Measurements from ENCODE around the gene FTCD. TPM values are rescaled to one million over a fixed set of nuclear protein-coding genes. Genes with fewer than 3 reads are reported as not detected.

FTCD gene
- total RNA-seq, 1 donor = 0.10 TPM

DNA sequence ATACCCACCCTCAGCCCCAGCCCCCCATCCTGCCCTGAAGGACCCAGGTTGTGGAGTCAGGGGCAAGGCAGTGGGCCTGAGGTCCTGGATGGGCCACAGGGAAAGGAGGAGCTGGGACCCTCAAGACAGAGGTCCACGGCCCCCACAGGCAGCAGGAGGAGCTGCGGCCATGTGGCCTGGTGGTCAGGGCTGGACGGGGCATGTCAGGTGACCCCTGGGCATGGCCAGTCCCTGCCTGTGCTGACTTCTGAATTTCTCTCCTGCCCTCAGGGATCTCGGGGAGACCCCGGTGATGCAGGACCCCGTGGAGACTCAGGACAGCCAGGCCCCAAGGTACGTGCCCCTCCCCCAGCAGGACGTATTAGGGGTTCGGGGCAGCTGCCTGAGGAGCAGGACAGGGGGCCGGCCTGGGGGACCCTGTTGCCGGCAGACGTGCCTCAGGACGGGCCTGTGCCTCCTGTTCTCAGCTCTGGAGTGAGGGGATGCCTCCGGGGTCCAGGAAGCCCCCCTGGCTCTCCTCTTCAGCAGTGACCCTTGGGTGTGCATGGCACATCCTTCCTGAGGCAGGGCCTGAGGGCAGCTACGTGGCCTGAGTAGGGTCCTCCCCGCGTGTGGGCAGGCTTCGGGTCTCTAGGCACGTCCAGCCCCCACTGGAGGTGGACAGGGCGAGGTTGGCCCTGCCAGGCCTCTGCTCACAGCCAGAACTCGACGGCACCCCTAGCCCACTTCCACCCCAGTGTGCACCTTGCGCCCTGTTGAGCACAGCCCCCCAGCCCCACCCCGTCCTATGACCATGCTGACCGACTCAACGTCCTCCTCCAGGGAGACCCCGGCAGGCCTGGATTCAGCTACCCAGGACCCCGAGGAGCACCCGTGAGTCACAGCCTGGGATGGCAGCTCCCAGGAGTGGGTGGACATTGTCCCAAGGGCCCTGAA, 33.8 kb downstream of the FTCD start:
- no peaks in the 10 kb centered on the region for H3K4me1 ChIP-seq (ENCODE audit: insufficient read depth, low read length)
- no peak overlapping the region for H3K4me3 ChIP-seq (ENCODE audit: low read length)
- no peaks in the 10 kb centered on the region for H3K27me3 ChIP-seq (ENCODE audit: insufficient read depth, low read length)
- H3K9me3 ChIP-seq (ENCODE audit: low read depth, low read length) = no peaks in the 10 kb centered on the region

DNA sequence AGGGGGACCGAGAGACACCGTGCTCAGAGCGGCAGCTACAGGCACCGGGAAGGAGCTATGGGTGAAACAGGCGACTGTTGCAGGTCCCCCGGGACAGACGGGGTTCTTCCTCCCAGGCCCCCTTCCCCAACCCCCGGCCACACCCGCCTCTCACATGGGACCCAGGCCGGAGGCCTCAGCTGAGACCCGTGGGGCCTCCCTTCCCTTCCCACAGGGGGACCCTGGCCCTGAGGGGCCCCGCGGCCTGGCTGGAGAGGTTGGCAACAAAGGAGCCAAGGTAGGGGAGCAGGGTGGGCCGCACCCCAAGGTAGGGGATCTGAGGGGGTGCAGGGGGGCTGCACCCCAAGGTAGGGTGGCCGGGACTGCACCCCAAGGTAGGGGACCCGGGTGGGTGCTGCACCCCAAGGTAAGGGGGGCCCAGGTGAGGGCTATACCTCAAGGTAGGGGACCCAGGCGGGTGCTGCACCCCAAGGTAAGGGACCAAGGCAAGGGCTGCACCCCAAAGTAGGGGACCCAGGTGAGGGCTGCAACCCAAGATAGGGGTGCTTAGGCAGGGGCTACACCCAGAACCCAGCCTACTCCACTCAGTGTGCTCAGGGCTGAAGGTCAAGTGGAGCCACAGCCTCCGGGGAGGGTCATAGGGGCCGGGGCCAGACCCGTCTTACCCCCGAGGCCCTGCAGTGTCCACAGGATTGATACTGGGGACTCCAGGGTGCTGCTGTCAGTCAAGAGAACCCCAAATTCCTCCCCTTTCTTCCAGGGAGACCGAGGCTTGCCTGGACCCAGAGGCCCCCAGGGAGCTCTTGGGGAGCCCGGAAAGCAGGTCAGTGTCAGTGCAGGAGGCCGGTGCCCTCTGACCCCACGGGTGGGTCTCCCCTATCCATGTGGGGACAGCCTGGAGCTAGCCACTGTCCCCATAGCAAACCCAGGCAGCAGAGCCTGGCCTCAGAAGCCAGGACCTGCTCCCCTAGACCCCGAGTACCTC, 34.8 kb downstream of the FTCD start:
- H3K4me1 ChIP-seq (ENCODE audit: insufficient read depth, low read length) = no peaks in the 10 kb centered on the region
- H3K4me3 ChIP-seq (ENCODE audit: low read length) = no peak overlapping the region
- H3K27me3 ChIP-seq (ENCODE audit: insufficient read depth, low read length) = no peaks in the 10 kb centered on the region
- H3K9me3 ChIP-seq (ENCODE audit: low read depth, low read length) = no peaks in the 10 kb centered on the region

DNA sequence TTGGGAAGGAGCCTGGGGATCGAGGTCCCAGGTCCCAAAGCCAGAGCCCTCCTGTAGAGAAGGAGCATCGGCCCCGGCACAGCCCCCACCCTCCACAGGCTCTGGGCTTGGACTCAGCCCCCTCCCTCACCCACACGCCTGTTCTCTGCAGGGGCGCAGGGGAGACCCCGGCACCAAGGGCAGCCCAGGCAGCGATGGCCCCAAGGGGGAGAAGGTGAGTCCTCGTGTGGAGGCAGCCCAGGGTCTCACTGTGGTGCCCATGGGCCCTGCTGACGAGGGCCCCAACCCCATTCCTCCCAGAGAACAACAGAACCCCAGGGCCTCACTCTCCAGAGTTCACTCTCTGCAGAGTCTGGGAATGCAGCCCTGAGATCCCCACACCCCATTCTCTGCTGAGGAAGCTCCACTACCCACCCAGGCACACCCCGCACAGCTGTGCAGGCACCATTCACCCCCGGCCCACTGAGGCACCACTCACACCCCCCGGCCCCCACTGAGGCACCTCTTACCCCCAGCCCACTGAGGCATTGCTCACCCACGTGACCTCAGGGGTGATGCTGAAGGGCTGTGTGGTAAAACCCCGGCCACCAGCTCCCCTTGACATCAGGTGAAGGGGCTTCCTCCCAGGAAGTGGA, 35.6 kb downstream of the FTCD start:
- Histone ChIP-seq H3K4me3 (ENCODE audit: low read length) (no peak overlapping the region), H3K27me3 (ENCODE audit: insufficient read depth, low read length) (no peaks in the 10 kb centered on the region)

DNA sequence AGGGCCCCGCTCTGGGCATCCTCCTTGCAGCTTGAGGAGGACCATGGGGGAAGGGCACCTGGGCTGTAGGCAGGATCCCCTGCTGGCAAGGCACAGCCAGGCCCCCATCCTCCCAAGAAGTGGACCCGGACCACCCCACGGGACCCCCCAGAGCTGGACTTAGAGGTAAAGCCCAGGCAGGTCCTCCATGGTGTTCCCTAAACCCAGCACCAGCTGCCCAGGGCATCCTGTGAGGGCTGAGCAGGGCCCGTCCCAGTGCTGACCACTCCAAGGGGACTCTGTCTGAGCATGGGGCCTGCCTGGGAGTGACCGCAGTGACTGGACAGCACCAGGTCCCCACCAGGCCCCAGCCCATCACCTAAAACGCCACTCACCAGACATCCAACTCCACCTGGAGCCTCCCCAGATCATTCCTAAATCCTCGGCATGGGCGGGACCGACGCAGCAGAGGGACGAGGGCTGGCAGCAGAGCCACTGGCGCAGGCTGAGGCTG, 36.2 kb downstream of the FTCD start:
- no peaks in the 10 kb centered on the region for H3K9me3 ChIP-seq (ENCODE audit: low read depth, low read length)
- no peaks in the 10 kb centered on the region for H3K27me3 ChIP-seq (ENCODE audit: insufficient read depth, low read length)
- H3K4me1 ChIP-seq (ENCODE audit: insufficient read depth, low read length) = no peaks in the 10 kb centered on the region
- H3K4me3 ChIP-seq (ENCODE audit: low read length) = no peak overlapping the region

More for the DNA sequence above, 35.6 kb downstream of the FTCD start:
- Histone ChIP-seq H3K4me1 (ENCODE audit: insufficient read depth, low read length) (no peaks in the 10 kb centered on the region), H3K9me3 (ENCODE audit: low read depth, low read length) (no peaks in the 10 kb centered on the region)

DNA sequence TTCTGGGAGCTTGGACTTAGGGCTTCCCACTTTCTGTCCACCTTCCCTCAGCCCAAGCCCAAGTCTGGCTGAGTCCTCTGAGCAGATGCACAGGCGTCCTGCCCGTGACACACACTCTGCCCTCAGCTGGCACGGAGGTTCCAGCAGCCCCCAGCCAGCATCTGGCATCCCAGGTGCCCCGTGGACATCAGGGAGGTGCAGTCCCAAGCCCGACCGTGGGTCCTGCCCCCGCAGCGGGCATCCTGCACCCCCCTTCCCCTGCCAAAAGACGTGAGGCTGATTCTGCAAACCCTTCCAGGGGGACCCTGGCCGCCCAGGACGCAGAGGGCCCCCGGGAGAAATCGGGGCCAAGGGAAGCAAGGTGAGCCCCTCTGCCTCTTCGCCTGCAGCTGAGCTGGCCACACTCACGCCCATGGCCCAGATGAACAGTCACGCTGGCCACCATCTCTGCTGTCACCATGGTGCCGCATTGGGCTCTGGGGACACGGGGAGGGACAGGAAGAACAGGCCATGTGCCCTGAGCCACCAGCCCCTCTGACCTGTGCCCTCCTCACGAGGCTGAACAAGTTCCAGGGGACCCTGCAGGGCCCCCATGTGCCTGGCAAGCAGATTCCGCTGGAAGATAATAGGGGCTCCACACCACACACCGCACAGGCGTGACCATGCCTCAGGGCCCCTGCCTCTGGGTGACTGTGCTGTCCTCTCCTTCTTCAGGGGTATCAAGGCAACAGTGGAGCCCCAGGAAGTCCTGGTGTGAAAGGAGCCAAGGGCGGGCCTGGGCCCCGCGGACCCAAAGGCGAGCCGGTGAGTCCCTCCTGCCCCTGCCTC, 36.8 kb downstream of the FTCD start:
- H3K4me1 ChIP-seq (ENCODE audit: insufficient read depth, low read length) = no peaks in the 10 kb centered on the region
- no peaks in the 10 kb centered on the region for H3K9me3 ChIP-seq (ENCODE audit: low read depth, low read length)
- no peak overlapping the region for H3K4me3 ChIP-seq (ENCODE audit: low read length)
- H3K27me3 ChIP-seq (ENCODE audit: insufficient read depth, low read length) = no peaks in the 10 kb centered on the region

DNA sequence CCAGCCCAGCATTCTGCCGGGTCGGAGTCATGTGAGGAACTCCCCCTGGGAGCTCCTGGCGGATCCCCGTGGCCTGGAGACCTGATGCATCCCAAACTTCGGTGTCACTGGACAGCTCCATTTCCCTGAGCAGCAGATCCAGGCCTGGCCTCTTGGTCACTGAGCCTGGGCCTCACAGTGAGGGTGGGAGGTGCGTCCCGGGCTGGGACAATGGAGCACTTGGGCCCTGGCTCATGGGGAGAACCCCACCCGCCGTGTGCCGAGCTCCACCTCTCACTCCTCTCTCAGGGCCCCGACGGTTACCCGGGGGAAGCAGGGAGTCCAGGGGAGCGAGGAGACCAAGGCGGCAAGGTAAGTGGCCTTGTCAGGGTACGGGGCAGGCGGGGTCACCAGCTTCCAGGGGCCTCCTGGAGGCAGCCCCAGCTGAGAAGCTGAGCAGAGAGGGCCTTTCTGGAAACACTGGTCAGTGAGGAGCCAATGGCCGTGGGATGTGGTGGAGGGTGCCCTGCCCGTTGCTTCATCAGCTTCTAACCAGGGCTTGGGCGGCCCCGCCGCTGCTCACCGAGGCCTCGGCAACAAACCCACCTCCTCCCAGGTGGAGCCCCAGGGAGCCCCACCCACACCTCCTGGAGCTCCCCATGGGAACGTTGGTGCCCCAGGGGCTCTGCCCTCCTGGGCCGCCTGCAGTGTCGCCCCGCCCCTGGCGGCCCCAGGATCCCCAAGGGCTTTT, 37.6 kb downstream of the FTCD start:
- H3K4me1 ChIP-seq (ENCODE audit: insufficient read depth, low read length) = no peaks in the 10 kb centered on the region
- no peaks in the 10 kb centered on the region for H3K27me3 ChIP-seq (ENCODE audit: insufficient read depth, low read length)
- no peaks in the 10 kb centered on the region for H3K9me3 ChIP-seq (ENCODE audit: low read depth, low read length)
- no peak overlapping the region for H3K4me3 ChIP-seq (ENCODE audit: low read length)

DNA sequence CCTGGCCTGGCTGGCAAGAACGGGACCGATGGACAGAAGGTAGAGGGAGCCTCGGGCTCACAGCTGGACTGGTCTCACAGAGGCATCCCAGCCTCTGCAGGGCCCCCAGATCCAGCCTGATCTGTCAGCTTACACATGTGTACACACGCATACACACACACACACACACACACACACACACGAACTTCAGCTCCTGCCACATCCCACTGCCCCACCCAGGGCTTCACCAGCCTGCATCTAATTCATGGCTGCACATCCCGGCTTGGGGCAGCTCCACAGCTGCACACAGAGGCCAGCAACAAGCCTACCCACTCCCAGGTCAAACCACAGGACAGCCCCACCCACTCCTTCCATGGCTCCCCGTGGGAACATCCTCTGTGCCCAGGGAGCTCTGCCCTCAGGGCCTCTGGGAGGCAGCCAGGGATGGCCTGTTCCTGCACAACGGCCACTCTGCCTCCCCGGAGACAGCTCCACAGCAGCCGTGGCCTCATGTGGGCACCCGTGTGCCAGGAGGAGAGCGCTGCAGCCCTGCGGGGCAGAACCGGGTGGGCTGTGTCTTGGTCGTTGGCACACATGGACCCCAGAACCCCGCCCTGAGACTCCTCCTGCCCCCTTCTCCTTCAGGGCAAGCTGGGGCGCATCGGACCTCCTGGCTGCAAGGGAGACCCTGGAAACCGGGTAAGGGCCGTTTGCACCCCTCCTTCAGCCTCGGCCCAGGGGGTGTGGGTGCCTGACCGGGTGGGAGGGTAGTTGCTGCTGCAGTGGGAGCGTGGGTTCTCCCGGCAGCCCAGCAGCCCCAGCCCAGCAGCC, 38.4 kb downstream of the FTCD start:
- H3K4me3 ChIP-seq (ENCODE audit: low read length) = no peak overlapping the region
- H3K4me1 ChIP-seq (ENCODE audit: insufficient read depth, low read length) = no peaks in the 10 kb centered on the region
- H3K9me3 ChIP-seq (ENCODE audit: low read depth, low read length) = no peaks in the 10 kb centered on the region
- no peaks in the 10 kb centered on the region for H3K27me3 ChIP-seq (ENCODE audit: insufficient read depth, low read length)

DNA sequence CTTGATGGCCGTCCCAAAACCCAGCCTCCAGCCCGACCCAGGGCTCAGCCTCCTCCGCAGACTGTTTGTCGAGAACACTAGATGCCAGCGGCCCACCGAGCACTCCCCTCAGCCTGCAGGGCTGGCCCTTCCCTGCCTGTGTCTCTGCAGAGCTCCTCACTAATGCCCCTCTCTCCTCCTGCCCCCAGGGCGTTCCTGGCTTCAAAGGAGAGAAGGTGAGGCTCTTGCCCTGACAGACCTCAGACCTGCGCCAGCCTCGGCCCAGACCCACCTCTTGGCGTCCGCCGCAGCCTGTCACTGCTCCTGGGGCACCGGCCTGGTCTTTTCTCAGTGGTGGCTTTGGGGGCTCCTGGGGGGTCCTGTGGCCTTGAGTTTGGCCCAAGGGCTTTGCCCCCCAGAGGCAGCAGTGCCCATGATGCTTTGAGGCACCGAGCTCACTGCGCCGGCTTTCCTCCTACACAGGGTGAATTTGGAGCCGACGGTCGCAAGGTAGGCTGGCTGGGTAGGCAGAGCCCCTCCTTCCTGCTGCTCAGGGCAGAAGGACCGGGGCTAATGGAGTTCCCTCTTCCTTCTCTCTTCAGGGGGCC, 39.1 kb downstream of the FTCD start:
- Histone ChIP-seq H3K4me1 (ENCODE audit: insufficient read depth, low read length) (no peaks in the 10 kb centered on the region), H3K4me3 (ENCODE audit: low read length) (no peak overlapping the region), H3K27me3 (ENCODE audit: insufficient read depth, low read length) (no peaks in the 10 kb centered on the region), H3K9me3 (ENCODE audit: low read depth, low read length) (no peaks in the 10 kb centered on the region)

DNA sequence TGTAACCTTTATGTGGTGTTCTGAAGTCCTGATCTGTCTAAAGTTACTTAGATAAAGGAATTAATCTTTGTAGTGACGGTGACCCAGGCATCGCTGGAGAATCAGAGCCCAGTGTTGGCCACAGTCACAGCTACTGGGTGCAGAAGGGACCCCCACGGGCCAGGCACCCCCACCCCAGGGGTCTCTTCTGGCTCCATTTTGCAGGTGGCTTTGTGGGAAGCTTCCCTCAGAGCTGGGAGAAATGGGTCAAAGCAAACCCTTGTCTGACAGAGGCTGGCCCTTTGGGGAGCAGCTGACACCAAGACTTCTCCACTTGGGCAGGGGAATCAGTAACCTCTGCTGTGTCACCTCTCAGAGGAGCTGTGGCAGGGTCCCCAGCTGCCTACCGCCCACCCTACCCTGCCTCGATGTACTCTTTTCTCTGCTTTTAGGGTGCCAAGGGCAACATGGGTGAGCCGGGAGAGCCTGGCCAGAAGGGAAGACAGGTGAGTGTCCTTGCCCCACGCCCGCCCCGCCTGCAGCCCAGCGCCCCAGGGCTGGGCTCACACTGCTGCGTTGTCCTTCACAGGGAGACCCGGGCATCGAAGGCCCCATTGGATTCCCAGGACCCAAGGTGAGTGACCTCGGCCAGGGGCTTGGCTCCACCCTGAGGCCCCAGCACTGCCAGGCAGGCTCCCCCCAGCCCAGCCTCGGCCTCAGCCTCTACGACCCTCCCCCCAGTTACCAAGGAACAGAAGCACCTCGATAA, 39.8 kb downstream of the FTCD start:
- H3K4me3 ChIP-seq (ENCODE audit: low read length) = no peak overlapping the region

DNA sequence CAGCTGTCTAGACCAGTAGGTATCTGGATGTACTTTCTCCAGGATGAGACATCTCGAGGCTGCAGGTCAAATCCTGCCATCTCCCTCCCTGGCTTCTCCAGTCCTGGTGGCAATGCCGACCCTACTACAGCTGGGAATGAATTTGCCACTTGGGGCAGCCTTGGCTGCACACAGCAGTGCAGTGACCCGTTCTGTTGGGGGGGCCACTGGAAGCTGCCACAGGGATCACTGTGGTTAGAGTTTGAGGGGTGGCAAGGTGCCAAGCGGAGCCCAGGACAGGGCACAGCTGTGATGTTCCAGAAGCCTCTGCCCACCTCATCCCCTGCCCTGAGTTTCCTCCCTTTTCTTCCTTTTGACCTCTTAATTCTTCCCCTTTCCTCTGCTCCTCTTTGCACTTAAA, 40.4 kb downstream of the FTCD start:
- no peak overlapping the region for H3K4me3 ChIP-seq (ENCODE audit: low read length)
- H3K27me3 ChIP-seq (ENCODE audit: insufficient read depth, low read length) = no peaks in the 10 kb centered on the region

More for the DNA sequence above, 39.8 kb downstream of the FTCD start:
- no peaks in the 10 kb centered on the region for H3K9me3 ChIP-seq (ENCODE audit: low read depth, low read length)
- H3K27me3 ChIP-seq (ENCODE audit: insufficient read depth, low read length) = no peaks in the 10 kb centered on the region
- H3K4me1 ChIP-seq (ENCODE audit: insufficient read depth, low read length) = no peaks in the 10 kb centered on the region

DNA sequence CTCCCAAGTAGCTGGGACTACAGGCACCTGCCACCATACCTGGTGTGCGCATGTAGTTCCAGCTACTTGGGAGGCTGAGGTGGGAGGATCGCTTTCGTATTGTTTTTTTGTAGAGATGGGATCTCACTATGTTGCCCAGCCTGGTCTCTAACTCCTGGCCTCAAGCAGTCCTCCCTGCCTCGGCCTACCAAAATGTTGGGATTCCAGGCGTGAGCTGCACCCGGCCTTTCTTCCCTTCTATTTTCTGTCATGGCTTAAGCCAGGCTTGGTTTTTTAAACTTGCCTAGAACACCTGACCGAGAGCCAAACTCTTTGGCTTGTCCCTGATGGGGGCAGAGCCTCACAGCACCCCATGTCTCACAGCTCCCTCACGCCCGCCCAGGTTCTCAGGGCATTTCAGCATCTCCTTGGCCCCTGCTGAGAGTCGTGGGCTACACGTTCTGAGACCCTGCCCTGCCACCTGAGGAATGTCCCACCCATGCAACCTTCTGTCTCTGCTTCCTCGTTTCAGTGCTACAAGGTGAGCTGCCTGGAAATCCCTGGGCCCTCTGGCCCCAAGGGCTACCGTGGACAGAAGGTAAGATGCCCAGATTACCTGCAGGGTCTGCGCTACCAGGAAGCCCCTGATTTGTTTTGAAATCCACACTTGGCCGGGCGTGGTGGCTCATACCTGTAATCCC, 41.7 kb downstream of the FTCD start:
- Histone ChIP-seq H3K4me1 (ENCODE audit: insufficient read depth, low read length) (no peaks in the 10 kb centered on the region), H3K27me3 (ENCODE audit: insufficient read depth, low read length) (no peaks in the 10 kb centered on the region), H3K9me3 (ENCODE audit: low read depth, low read length) (no peaks in the 10 kb centered on the region), H3K4me3 (ENCODE audit: low read length) (no peak overlapping the region)

More for the DNA sequence above, 40.4 kb downstream of the FTCD start:
- no peaks in the 10 kb centered on the region for H3K9me3 ChIP-seq (ENCODE audit: low read depth, low read length)
- H3K4me1 ChIP-seq (ENCODE audit: insufficient read depth, low read length) = no peaks in the 10 kb centered on the region

Measured in mononuclear cell (primary cell).